IPS-15b (cell line): ENCODE data around the gene HELT.
"Not testable (repeated sequence)": the region's sequence is repeated elsewhere in the genome, so short reads cannot be mapped to it uniquely, and the experiment has no call there.

Experiments
- H3K27me3 ChIP-seq: one replicate; pipeline ENCODE4 v1.6.1; 2013; ENCODE audit warnings: low read length; ENCODE audit not compliant: control insufficient read depth, insufficient read depth
- H3K36me3 ChIP-seq: one replicate; pipeline ENCODE4 v1.6.1; 2013; ENCODE audit warnings: low read length; ENCODE audit not compliant: control insufficient read depth, insufficient read depth
- H3K4me1 ChIP-seq: one replicate; pipeline ENCODE4 v1.6.1; 2013; ENCODE audit warnings: mild to moderate bottlenecking, low read length; ENCODE audit not compliant: control insufficient read depth, insufficient read depth
- H3K4me3 ChIP-seq: one replicate; pipeline ENCODE4 v1.5.1; 2013; ENCODE audit warnings: low read depth, low read length
- H3K9ac ChIP-seq: one replicate; pipeline ENCODE4 v1.6.1; 2013; ENCODE audit warnings: low read depth, mild to moderate bottlenecking, low read length
- H3K9me3 ChIP-seq: one replicate; pipeline ENCODE4 v1.6.1; 2013; ENCODE audit warnings: mild to moderate bottlenecking, low read length; ENCODE audit not compliant: control insufficient read depth, insufficient read depth

The HELT gene

GRCh38 chr4:185051283-185051682 lies 33.0 kb downstream of the HELT start:
- peaks cover 16% of the 10 kb centered on the region for H3K4me1 ChIP-seq
- H3K9ac ChIP-seq, H3K4me3 ChIP-seq, H3K36me3 ChIP-seq, H3K9me3 ChIP-seq, H3K27me3 ChIP-seq: not testable (repeated sequence)

GRCh38 chr4:185053746-185054145 lies 35.5 kb downstream of the HELT start:
- H3K27me3 ChIP-seq, result no peaks in the 10 kb centered on the region

GRCh38 chr4:185054272-185054671 lies 36.0 kb downstream of the HELT start:
- Histone ChIP-seq H3K36me3 (no peaks in the 10 kb centered on the region), H3K27me3 (no peaks in the 10 kb centered on the region), H3K9ac (no peak overlapping the region), H3K4me1 (peaks cover 20% of the 10 kb centered on the region), H3K4me3 (no peak overlapping the region), H3K9me3 (no peaks in the 10 kb centered on the region)

More at GRCh38 chr4:185053746-185054145, 35.5 kb downstream of the HELT start:
- Histone ChIP-seq H3K9me3 (no peaks in the 10 kb centered on the region), H3K36me3 (no peaks in the 10 kb centered on the region), H3K9ac (no peak overlapping the region), H3K4me1 (peaks cover 20% of the 10 kb centered on the region), H3K4me3 (no peak overlapping the region)

GRCh38 chr4:185054886-185055285 lies 36.6 kb downstream of the HELT start:
- no peaks in the 10 kb centered on the region for H3K27me3 ChIP-seq
- H3K4me1 ChIP-seq, result peaks cover 20% of the 10 kb centered on the region
- no peak overlapping the region for H3K9ac ChIP-seq
- no peak overlapping the region for H3K4me3 ChIP-seq
- H3K9me3 ChIP-seq, result no peaks in the 10 kb centered on the region
- H3K36me3 ChIP-seq, result no peaks in the 10 kb centered on the region

- H3K27me3 ChIP-seq, result no peaks in the 10 kb centered on the region
- H3K36me3 ChIP-seq, result no peaks in the 10 kb centered on the region
- H3K9ac ChIP-seq, result no peak overlapping the region
- H3K9me3 ChIP-seq, result no peaks in the 10 kb centered on the region
- peaks cover 2% of the 10 kb centered on the region for H3K4me1 ChIP-seq
- H3K4me3 ChIP-seq, result no peak overlapping the region
Observed at GRCh38 chr4:185061610-185062009, 43.3 kb downstream of the HELT start.

GRCh38 chr4:185062606-185063005 lies 44.3 kb downstream of the HELT start:
- H3K9ac ChIP-seq, result no peak overlapping the region
- no peaks in the 10 kb centered on the region for H3K36me3 ChIP-seq
- H3K4me1 ChIP-seq, result no peaks in the 10 kb centered on the region
- H3K4me3 ChIP-seq, result no peak overlapping the region
- no peaks in the 10 kb centered on the region for H3K9me3 ChIP-seq
- no peaks in the 10 kb centered on the region for H3K27me3 ChIP-seq

- peaks cover under 1% of the 10 kb centered on the region for H3K4me1 ChIP-seq
- no peaks in the 10 kb centered on the region for H3K27me3 ChIP-seq
- H3K9ac ChIP-seq, result no peak overlapping the region
- no peak overlapping the region for H3K4me3 ChIP-seq
- H3K9me3 ChIP-seq, result no peaks in the 10 kb centered on the region
- H3K36me3 ChIP-seq, result no peaks in the 10 kb centered on the region
Observed at GRCh38 chr4:185066179-185066578, 47.9 kb downstream of the HELT start.

- no peak overlapping the region for H3K9ac ChIP-seq
- no peaks in the 10 kb centered on the region for H3K36me3 ChIP-seq
- no peaks in the 10 kb centered on the region for H3K27me3 ChIP-seq
- peaks cover 5% of the 10 kb centered on the region for H3K4me1 ChIP-seq
- no peak overlapping the region for H3K4me3 ChIP-seq
- H3K9me3 ChIP-seq, result no peaks in the 10 kb centered on the region
Observed at GRCh38 chr4:185068837-185069236, 50.5 kb downstream of the HELT start.
